CD4-positive, alpha-beta T cell treated with Interleukin-4 for 4 hours (primary cell): Measurements from ENCODE around the gene KIF3A.

Experiments used
- DNase-seq: peaks from one replicate; pipeline ENCODE4 v3.0.0-alpha.2; 2020

The KIF3A gene

GRCh38 chr5:132675936-132676689, 61.2 kb downstream of the KIF3A start:
- DNase-seq, result no peak

- no peak for DNase-seq
These were observed 62.5 kb downstream of the KIF3A start for GRCh38 chr5:132674671-132675506.

GRCh38 chr5:132673939-132674630, 63.3 kb downstream of the KIF3A start, which contains the start of gene IL4:
TSS of gene IL4 (plus strand) at chr5:132673989. CDS start at chr5:132674051, 62 bp downstream.
- DNase-seq, result no peak

- DNase-seq, result no peak
These were observed 63.9 kb downstream of the KIF3A start for GRCh38 chr5:132673488-132673887.

- no peak for DNase-seq
These were observed 66.3 kb downstream of the KIF3A start for GRCh38 chr5:132671000-132671399.

- DNase-seq, result no peak
These were observed 67.1 kb downstream of the KIF3A start for GRCh38 chr5:132669966-132670882.

GRCh38 chr5:132669455-132669820, 67.9 kb downstream of the KIF3A start:
- no peak for DNase-seq

GRCh38 chr5:132668706-132669454, 68.5 kb downstream of the KIF3A start:
- DNase-seq, result no peak

- DNase-seq, result no peak
These were observed 69.3 kb downstream of the KIF3A start for GRCh38 chr5:132667761-132668705.

GRCh38 chr5:132667309-132667708, 70.0 kb downstream of the KIF3A start:
- DNase-seq, result no peak

GRCh38 chr5:132666310-132667123, 70.8 kb downstream of the KIF3A start:
- DNase-seq, result no peak

GRCh38 chr5:132665574-132666080, 71.7 kb downstream of the KIF3A start:
- DNase-seq, result no peak

GRCh38 chr5:132664696-132665209, 72.6 kb downstream of the KIF3A start:
- no peak for DNase-seq

GRCh38 chr5:132663771-132664695, 73.3 kb downstream of the KIF3A start:
- peak; percentile 30 for DNase-seq

GRCh38 chr5:132662925-132663770, 74.2 kb downstream of the KIF3A start:
- peak; percentile 57 for DNase-seq

- DNase-seq, result no peak
These were observed 75.3 kb downstream of the KIF3A start for GRCh38 chr5:132662004-132662401.
